Activated CD4-positive, CD25-positive, alpha-beta regulatory T cell (primary cell): ENCODE measurements around the gene INTS14.

Experiments used
- DNase-seq, 4 experiments: peaks; one replicate each; lab custom pipeline; 2025; lab: John Stamatoyannopoulos, UW

INTS14 gene

GRCh38 chr15:65610871-65611718 is at the start of gene INTS14:
TSS of gene INTS14 (minus strand) at chr15:65611131. CDS start at chr15:65607380, 3,751 bp downstream.
- peak; percentile 82 to 90 (median 84) for DNase-seq

GRCh38 chr15:65659502-65660052 is 48.6 kb upstream of the INTS14 start:
- no peak for DNase-seq

GRCh38 chr15:65655457-65655856 is 44.5 kb upstream of the INTS14 start:
- DNase-seq: no peak

- DNase-seq: no peak
Observed at GRCh38 chr15:65655026-65655425, 44.1 kb upstream of the INTS14 start.

GRCh38 chr15:65653801-65654521 is 43.0 kb upstream of the INTS14 start:
- no peak for DNase-seq

- DNase-seq: no peak
Observed at GRCh38 chr15:65653341-65653740, 42.4 kb upstream of the INTS14 start.

GRCh38 chr15:65651831-65652749 is 41.2 kb upstream of the INTS14 start:
- DNase-seq: no peak

- no peak for DNase-seq
Observed at GRCh38 chr15:65651042-65651322, 40.1 kb upstream of the INTS14 start.

- no peak for DNase-seq
Observed at GRCh38 chr15:65650312-65651041, 39.5 kb upstream of the INTS14 start.

GRCh38 chr15:65646486-65646885 is 35.6 kb upstream of the INTS14 start:
- no peak for DNase-seq

- DNase-seq: no peak
Observed at GRCh38 chr15:65645392-65645791, 34.5 kb upstream of the INTS14 start.

GRCh38 chr15:65644282-65644681 is 33.4 kb upstream of the INTS14 start:
- no peak for DNase-seq

GRCh38 chr15:65642594-65642993 is 31.7 kb upstream of the INTS14 start:
- DNase-seq: no peak

GRCh38 chr15:65641768-65642475 is 31.0 kb upstream of the INTS14 start:
- no peak for DNase-seq

- no peak for DNase-seq
Observed at GRCh38 chr15:65639509-65639908, 28.6 kb upstream of the INTS14 start.

GRCh38 chr15:65638681-65639089 is 27.8 kb upstream of the INTS14 start:
- peak in 1 of 4 experiments; percentile 2 for DNase-seq

GRCh38 chr15:65638109-65638508 is 27.2 kb upstream of the INTS14 start:
- DNase-seq: no peak

- no peak for DNase-seq
Observed at GRCh38 chr15:65634356-65634755, 23.4 kb upstream of the INTS14 start.

- no peak for DNase-seq
Observed at GRCh38 chr15:65633752-65634151, 22.8 kb upstream of the INTS14 start.

GRCh38 chr15:65632780-65633375 is 21.9 kb upstream of the INTS14 start:
- no peak for DNase-seq
